ENCODE results near the gene PLCB4.
A peak's percentile ranks its signal among the peaks of the same experiment; 100 is the strongest.

Gene PLCB4

GRCh38 chr20:9062066-9062465 lies 6.8 kb upstream of the PLCB4 start:
- no peak for DNase-seq

- peak; percentile 16 for DNase-seq
These were observed 2.7 kb upstream of the PLCB4 start for GRCh38 chr20:9066191-9066590.

- DNase-seq = peak; percentile 36
These were observed 570 bp upstream of the PLCB4 start for GRCh38 chr20:9068233-9068801.

GRCh38 chr20:9070304-9070703 lies 1.4 kb downstream of the PLCB4 start:
- DNase-seq = no peak

GRCh38 chr20:9071976-9072726 lies 3.3 kb downstream of the PLCB4 start:
- no peak for DNase-seq

- DNase-seq = no peak
These were observed 4.1 kb downstream of the PLCB4 start for GRCh38 chr20:9072861-9073500.

GRCh38 chr20:9075264-9076095 lies 6.6 kb downstream of the PLCB4 start:
- DNase-seq = no peak

- no peak for DNase-seq
These were observed 7.6 kb downstream of the PLCB4 start for GRCh38 chr20:9076440-9076839.

GRCh38 chr20:9078826-9079731 lies 10.2 kb downstream of the PLCB4 start:
- no peak for DNase-seq

GRCh38 chr20:9081423-9081966 lies 12.6 kb downstream of the PLCB4 start:
- DNase-seq = peak; percentile 43

GRCh38 chr20:9082741-9083140 lies 13.9 kb downstream of the PLCB4 start:
- no peak for DNase-seq

GRCh38 chr20:9087531-9088217 lies 18.8 kb downstream of the PLCB4 start:
- DNase-seq = no peak

- no peak for DNase-seq
These were observed 19.7 kb downstream of the PLCB4 start for GRCh38 chr20:9088556-9088955.

- DNase-seq = no peak
These were observed 23.2 kb downstream of the PLCB4 start for GRCh38 chr20:9092113-9092512.

- DNase-seq = no peak
These were observed 23.8 kb downstream of the PLCB4 start for GRCh38 chr20:9092655-9093054.

- peak; percentile 13 for DNase-seq
These were observed 24.5 kb downstream of the PLCB4 start for GRCh38 chr20:9093218-9093957.

GRCh38 chr20:9099372-9099771 lies 30.5 kb downstream of the PLCB4 start:
- DNase-seq = no peak

GRCh38 chr20:9100691-9101090 lies 31.8 kb downstream of the PLCB4 start:
- DNase-seq = no peak

GRCh38 chr20:9102456-9102855 lies 33.6 kb downstream of the PLCB4 start:
- no peak for DNase-seq

GRCh38 chr20:9103955-9104354 lies 35.1 kb downstream of the PLCB4 start:
- no peak for DNase-seq

- no peak for DNase-seq
These were observed 39.4 kb downstream of the PLCB4 start for GRCh38 chr20:9108260-9108659.
